ENCODE measurements around the gene FAM50B.
A peak's percentile ranks its signal among the peaks of the same experiment; 100 is the strongest.

The FAM50B gene

GRCh38 chr6:3829285-3829684 is 19.9 kb upstream of the FAM50B start:
- Histone ChIP-seq H3K27me3 (no peaks in the 10 kb centered on the region), H3K4me1 (peaks cover 0 to 9% (median 0%) of the 10 kb centered on the region in 10 experiments; a peak in 1 of 20 replicates), H3K9me3 (replicated peaks in 1 of 11) (no peaks in the 10 kb centered on the region), H3K9ac (no peak overlapping the region), H3K36me3 (no peaks in the 10 kb centered on the region), H4K20me1 (no peaks in the 10 kb centered on the region), H3K4me3 (no peak overlapping the region), H3K4me2 (no peak overlapping the region), H3K27ac (no peak overlapping the region)
- no peak for TF ChIP-seq Cebpa-rat (IDR thresholded peaks at IDR 0.05)

GRCh38 chr6:3830806-3831205 is 18.4 kb upstream of the FAM50B start:
- H3K27me3 ChIP-seq: no peaks in the 10 kb centered on the region
- no peaks in the 10 kb centered on the region for H3K36me3 ChIP-seq
- H3K9me3 ChIP-seq (replicated peaks in 1 of 11): no peaks in the 10 kb centered on the region
- no peak overlapping the region for H3K9ac ChIP-seq
- H3K4me1 ChIP-seq: peaks cover 0 to 21% (median 4%) of the 10 kb centered on the region in 10 experiments; a peak in 9 of 20 replicates
- TF ChIP-seq Cebpa-rat (IDR thresholded peaks at IDR 0.05): no peak
- H3K4me2 ChIP-seq: no peak overlapping the region
- H3K27ac ChIP-seq: no peak overlapping the region
- H4K20me1 ChIP-seq: no peaks in the 10 kb centered on the region
- H3K4me3 ChIP-seq: no peak overlapping the region

GRCh38 chr6:3831761-3832530 is 17.2 kb upstream of the FAM50B start:
- H3K27me3 ChIP-seq: no peaks in the 10 kb centered on the region
- peak overlapping the region in 1 of 11 experiments; percentile 25; a peak in 1 of 22 replicates for H3K4me2 ChIP-seq
- TF ChIP-seq Cebpa-rat (IDR thresholded peaks at IDR 0.05): no peak
- H3K4me1 ChIP-seq: peaks cover 0 to 33% (median 4%) of the 10 kb centered on the region in 10 experiments; a peak in 9 of 20 replicates
- H3K36me3 ChIP-seq: no peaks in the 10 kb centered on the region
- no peaks in the 10 kb centered on the region for H4K20me1 ChIP-seq
- no peaks in the 10 kb centered on the region for H3K9me3 ChIP-seq (replicated peaks in 1 of 11)
- H3K4me3 ChIP-seq: no peak overlapping the region
- no peak overlapping the region for H3K9ac ChIP-seq
- no peak overlapping the region for H3K27ac ChIP-seq

- Histone ChIP-seq H3K4me1 (peaks cover 0 to 39% (median 4%) of the 10 kb centered on the region in 10 experiments; a peak in 9 of 20 replicates), H3K4me3 (no peak overlapping the region), H3K4me2 (peak overlapping the region in 5 of 11 experiments; percentile 2 to 87 (median 59); a peak in 7 of 22 replicates), H4K20me1 (no peaks in the 10 kb centered on the region), H3K9me3 (replicated peaks in 1 of 11) (no peaks in the 10 kb centered on the region), H3K27ac (peak overlapping the region in 3 of 11 experiments; percentile 30 to 41 (median 36); a peak in 5 of 22 replicates), H3K27me3 (no peaks in the 10 kb centered on the region), H3K36me3 (no peaks in the 10 kb centered on the region), H3K9ac (no peak overlapping the region)
- TF ChIP-seq Cebpa-rat (IDR thresholded peaks at IDR 0.05): no peak; a peak in 1 of 22 replicates
Measured at GRCh38 chr6:3835055-3835731, 14.0 kb upstream of the FAM50B start.

- no peak for TF ChIP-seq Cebpa-rat (IDR thresholded peaks at IDR 0.05)
- Histone ChIP-seq H3K4me2 (peak overlapping the region in 4 of 11 experiments; percentile 3 to 87 (median 73); a peak in 7 of 22 replicates), H3K27me3 (no peaks in the 10 kb centered on the region), H3K9ac (no peak overlapping the region), H3K4me1 (peaks cover 0 to 42% (median 4%) of the 10 kb centered on the region in 10 experiments; a peak in 13 of 20 replicates), H3K9me3 (replicated peaks in 1 of 11) (no peaks in the 10 kb centered on the region), H3K27ac (peak overlapping the region in 2 of 11 experiments; percentile 30 to 36; a peak in 1 of 22 replicates), H3K36me3 (no peaks in the 10 kb centered on the region), H3K4me3 (no peak overlapping the region), H4K20me1 (no peaks in the 10 kb centered on the region)
Measured at GRCh38 chr6:3835785-3836184, 13.4 kb upstream of the FAM50B start.

GRCh38 chr6:3836566-3836965 is 12.6 kb upstream of the FAM50B start:
- H4K20me1 ChIP-seq: no peaks in the 10 kb centered on the region
- H3K27ac ChIP-seq: no peak overlapping the region
- no peaks in the 10 kb centered on the region for H3K36me3 ChIP-seq
- H3K27me3 ChIP-seq: no peaks in the 10 kb centered on the region
- no peaks in the 10 kb centered on the region for H3K9me3 ChIP-seq (replicated peaks in 1 of 11)
- H3K4me3 ChIP-seq: no peak overlapping the region
- no peak for TF ChIP-seq Cebpa-rat (IDR thresholded peaks at IDR 0.05)
- peak overlapping the region in 2 of 11 experiments; percentile 87; a peak in 4 of 22 replicates for H3K4me2 ChIP-seq
- no peak overlapping the region for H3K9ac ChIP-seq
- peaks cover 0 to 46% (median 7%) of the 10 kb centered on the region in 10 experiments; a peak in 13 of 20 replicates for H3K4me1 ChIP-seq

- H3K4me1 ChIP-seq: peaks cover under 1 to 39% (median 7%) of the 10 kb centered on the region in 10 experiments; a peak in 16 of 20 replicates
- H3K9ac ChIP-seq: no peak overlapping the region
- H3K4me3 ChIP-seq: no peak overlapping the region
- no peak overlapping the region for H3K27ac ChIP-seq
- no peaks in the 10 kb centered on the region for H4K20me1 ChIP-seq
- no peak for TF ChIP-seq Cebpa-rat (IDR thresholded peaks at IDR 0.05)
- no peaks in the 10 kb centered on the region for H3K9me3 ChIP-seq (replicated peaks in 1 of 11)
- no peak overlapping the region; a peak in 1 of 22 replicates for H3K4me2 ChIP-seq
- H3K36me3 ChIP-seq: no peaks in the 10 kb centered on the region
- H3K27me3 ChIP-seq: no peaks in the 10 kb centered on the region
Measured at GRCh38 chr6:3837781-3838180, 11.4 kb upstream of the FAM50B start.

- no peak for TF ChIP-seq Cebpa-rat (IDR thresholded peaks at IDR 0.05)
- no peaks in the 10 kb centered on the region for H3K27me3 ChIP-seq
- no peak overlapping the region for H3K4me3 ChIP-seq
- H3K36me3 ChIP-seq: no peaks in the 10 kb centered on the region
- H3K4me2 ChIP-seq: no peak overlapping the region
- H4K20me1 ChIP-seq: no peaks in the 10 kb centered on the region
- H3K4me1 ChIP-seq: peaks cover 11 to 53% (median 16%) of the 10 kb centered on the region in 10 experiments; a peak in 19 of 20 replicates
- no peak overlapping the region for H3K9ac ChIP-seq
- no peak overlapping the region for H3K27ac ChIP-seq
- H3K9me3 ChIP-seq (replicated peaks in 1 of 11): no peaks in the 10 kb centered on the region
Measured at GRCh38 chr6:3838992-3839867, 9.9 kb upstream of the FAM50B start.
